ENCODE measurements around the gene PCSK6.

DNA sequence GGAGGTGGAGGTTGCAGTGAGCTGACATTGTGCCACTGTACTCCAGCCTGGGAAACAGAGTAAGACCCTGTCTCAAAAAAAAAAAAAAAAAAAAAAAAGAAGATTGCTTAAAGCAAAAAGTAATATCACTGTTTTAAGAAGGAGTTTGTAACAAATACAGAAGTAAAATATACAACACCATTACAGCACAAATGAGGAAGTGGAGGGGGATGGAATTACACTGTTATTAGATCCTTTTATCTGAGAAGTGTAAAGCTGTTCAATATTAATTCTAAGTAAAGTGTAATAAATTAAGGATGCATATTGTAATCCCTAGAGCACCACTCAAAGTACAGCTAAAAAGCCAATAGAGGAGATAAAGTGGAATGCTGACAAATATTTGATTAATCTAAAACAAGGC lies 147.5 kb downstream of the PCSK6 start:
- TF ChIP-seq, protein P1, sequence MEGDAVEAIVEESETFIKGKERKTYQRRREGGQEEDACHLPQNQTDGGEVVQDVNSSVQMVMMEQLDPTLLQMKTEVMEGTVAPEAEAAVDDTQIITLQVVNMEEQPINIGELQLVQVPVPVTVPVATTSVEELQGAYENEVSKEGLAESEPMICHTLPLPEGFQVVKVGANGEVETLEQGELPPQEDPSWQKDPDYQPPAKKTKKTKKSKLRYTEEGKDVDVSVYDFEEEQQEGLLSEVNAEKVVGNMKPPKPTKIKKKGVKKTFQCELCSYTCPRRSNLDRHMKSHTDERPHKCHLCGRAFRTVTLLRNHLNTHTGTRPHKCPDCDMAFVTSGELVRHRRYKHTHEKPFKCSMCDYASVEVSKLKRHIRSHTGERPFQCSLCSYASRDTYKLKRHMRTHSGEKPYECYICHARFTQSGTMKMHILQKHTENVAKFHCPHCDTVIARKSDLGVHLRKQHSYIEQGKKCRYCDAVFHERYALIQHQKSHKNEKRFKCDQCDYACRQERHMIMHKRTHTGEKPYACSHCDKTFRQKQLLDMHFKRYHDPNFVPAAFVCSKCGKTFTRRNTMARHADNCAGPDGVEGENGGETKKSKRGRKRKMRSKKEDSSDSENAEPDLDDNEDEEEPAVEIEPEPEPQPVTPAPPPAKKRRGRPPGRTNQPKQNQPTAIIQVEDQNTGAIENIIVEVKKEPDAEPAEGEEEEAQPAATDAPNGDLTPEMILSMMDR (IDR thresholded peaks at IDR 0.05), result no peak
- no peak for TF ChIP-seq POLR2A (IDR thresholded peaks at IDR 0.05)
